ENCODE measurements around the gene FICD. TPM values are rescaled to one million over a fixed set of nuclear protein-coding genes. Genes with fewer than 3 reads are reported as not detected.

FICD gene
- total RNA-seq (2014; rRNA removed; shearing (Covaris generic)): 6.1 and 11.1 TPM in 2 replicates

- 0 out of 2 replicates have a peak, but pooled peaks cover 8% of the 10 kb centered on the region for H3K27me3 ChIP-seq (replicated peaks)
- H3K4me3 ChIP-seq: peak within 1 kb of the TSS; percentile 61
- H3K9me3 ChIP-seq (replicated peaks): no peaks in the 10 kb centered on the region
- H3K36me3 ChIP-seq: peaks cover 31% of the 10 kb centered on the region
- peaks cover 5% of the 10 kb centered on the region for H3K4me1 ChIP-seq (replicated peaks)
- H3K27ac ChIP-seq: peak within 1 kb of the TSS; percentile 27
- DNase-seq (ENCODE audit: low read depth in 1 of 2, low spot score in 2 of 2): peak; percentile 95 to 99
Measured at GRCh38 chr12:108514973-108515814, at the start of gene FICD. TSS of gene FICD (plus strand) at chr12:108515277. CDS start at chr12:108516973, 1,696 bp downstream.

- DNase-seq (ENCODE audit: low read depth in 1 of 2, low spot score in 2 of 2): no peak
- Histone ChIP-seq H3K9me3 (replicated peaks) (no peaks in the 10 kb centered on the region), H3K27me3 (replicated peaks) (0 out of 2 replicates have a peak, but pooled peaks cover 3% of the 10 kb centered on the region), H3K4me3 (no peak overlapping the region), H3K4me1 (replicated peaks) (no peaks in the 10 kb centered on the region), H3K27ac (no peak overlapping the region), H3K36me3 (no peaks in the 10 kb centered on the region)
Measured at GRCh38 chr12:108465417-108465816, 49.7 kb upstream of the FICD start.

GRCh38 chr12:108468196-108468968, 46.7 kb upstream of the FICD start:
- no peak overlapping the region for H3K27ac ChIP-seq
- no peak overlapping the region for H3K4me3 ChIP-seq
- no peaks in the 10 kb centered on the region for H3K9me3 ChIP-seq (replicated peaks)
- no peaks in the 10 kb centered on the region for H3K4me1 ChIP-seq (replicated peaks)
- no peaks in the 10 kb centered on the region for H3K36me3 ChIP-seq
- no peaks in the 10 kb centered on the region for H3K27me3 ChIP-seq (replicated peaks)
- no peak for DNase-seq (ENCODE audit: low read depth in 1 of 2, low spot score in 2 of 2)

- Histone ChIP-seq H3K4me3 (no peak overlapping the region), H3K27me3 (replicated peaks) (no peaks in the 10 kb centered on the region), H3K9me3 (replicated peaks) (no peaks in the 10 kb centered on the region), H3K36me3 (no peaks in the 10 kb centered on the region), H3K27ac (no peak overlapping the region), H3K4me1 (replicated peaks) (no peaks in the 10 kb centered on the region)
- no peak for DNase-seq (ENCODE audit: low read depth in 1 of 2, low spot score in 2 of 2)
Measured at GRCh38 chr12:108473400-108474055, 41.5 kb upstream of the FICD start.

GRCh38 chr12:108475396-108475795, 39.7 kb upstream of the FICD start:
- Histone ChIP-seq H3K9me3 (replicated peaks) (no peaks in the 10 kb centered on the region), H3K4me3 (no peak overlapping the region), H3K27ac (no peak overlapping the region), H3K4me1 (replicated peaks) (no peaks in the 10 kb centered on the region), H3K36me3 (no peaks in the 10 kb centered on the region), H3K27me3 (replicated peaks) (no peaks in the 10 kb centered on the region)
- DNase-seq (ENCODE audit: low read depth in 1 of 2, low spot score in 2 of 2): no peak

GRCh38 chr12:108477055-108477880, 37.8 kb upstream of the FICD start:
- Histone ChIP-seq H3K36me3 (no peaks in the 10 kb centered on the region), H3K27ac (no peak overlapping the region), H3K27me3 (replicated peaks) (peaks cover 3% of the 10 kb centered on the region; the same call in 1 of the 2 replicates), H3K4me3 (no peak overlapping the region), H3K4me1 (replicated peaks) (peaks cover 4% of the 10 kb centered on the region), H3K9me3 (replicated peaks) (no peaks in the 10 kb centered on the region)
- no peak for DNase-seq (ENCODE audit: low read depth in 1 of 2, low spot score in 2 of 2)

GRCh38 chr12:108477881-108478259, 37.2 kb upstream of the FICD start:
- Histone ChIP-seq H3K9me3 (replicated peaks) (no peaks in the 10 kb centered on the region), H3K4me1 (replicated peaks) (peaks cover 10% of the 10 kb centered on the region), H3K27me3 (replicated peaks) (peaks cover 3% of the 10 kb centered on the region; the same call in 1 of the 2 replicates), H3K36me3 (no peaks in the 10 kb centered on the region), H3K27ac (no peak overlapping the region), H3K4me3 (no peak overlapping the region)
- no peak for DNase-seq (ENCODE audit: low read depth in 1 of 2, low spot score in 2 of 2)

- no peaks in the 10 kb centered on the region for H3K36me3 ChIP-seq
Measured at GRCh38 chr12:108478611-108479206, 36.4 kb upstream of the FICD start.

GRCh38 chr12:108479364-108480070, 35.6 kb upstream of the FICD start:
- Histone ChIP-seq H3K9me3 (replicated peaks) (no peaks in the 10 kb centered on the region), H3K27me3 (replicated peaks) (peaks cover 3% of the 10 kb centered on the region; the same call in 1 of the 2 replicates), H3K4me1 (replicated peaks) (peaks cover 18% of the 10 kb centered on the region), H3K4me3 (no peak overlapping the region), H3K27ac (no peak overlapping the region), H3K36me3 (no peaks in the 10 kb centered on the region)
- DNase-seq (ENCODE audit: low read depth in 1 of 2, low spot score in 2 of 2): no peak

More at GRCh38 chr12:108478611-108479206, 36.4 kb upstream of the FICD start:
- Histone ChIP-seq H3K4me1 (replicated peaks) (peaks cover 18% of the 10 kb centered on the region), H3K4me3 (no peak overlapping the region), H3K27ac (no peak overlapping the region), H3K27me3 (replicated peaks) (peaks cover 3% of the 10 kb centered on the region; the same call in 1 of the 2 replicates), H3K9me3 (replicated peaks) (no peaks in the 10 kb centered on the region)
- DNase-seq (ENCODE audit: low read depth in 1 of 2, low spot score in 2 of 2): no peak

- peak; percentile 42 to 50 for DNase-seq (ENCODE audit: low read depth in 1 of 2, low spot score in 2 of 2)
- H3K27me3 ChIP-seq (replicated peaks): peaks cover 3% of the 10 kb centered on the region; the same call in 1 of the 2 replicates
- H3K9me3 ChIP-seq (replicated peaks): no peaks in the 10 kb centered on the region
- H3K4me3 ChIP-seq: no peak overlapping the region
- peaks cover 18% of the 10 kb centered on the region for H3K4me1 ChIP-seq (replicated peaks)
- peak overlapping the region; percentile 38 for H3K27ac ChIP-seq
- no peaks in the 10 kb centered on the region for H3K36me3 ChIP-seq
Measured at GRCh38 chr12:108482717-108483212, 32.3 kb upstream of the FICD start.

GRCh38 chr12:108483213-108484059, 31.6 kb upstream of the FICD start:
- DNase-seq (ENCODE audit: low read depth in 1 of 2, low spot score in 2 of 2): no peak
- peaks cover 3% of the 10 kb centered on the region; the same call in 1 of the 2 replicates for H3K27me3 ChIP-seq (replicated peaks)
- no peaks in the 10 kb centered on the region for H3K36me3 ChIP-seq
- H3K27ac ChIP-seq: peak overlapping the region; percentile 38
- H3K4me1 ChIP-seq (replicated peaks): peaks cover 18% of the 10 kb centered on the region
- H3K9me3 ChIP-seq (replicated peaks): no peaks in the 10 kb centered on the region
- no peak overlapping the region for H3K4me3 ChIP-seq

All from SJSA1 (cell line).